NCI-H1436 treated with DMSO at 0.1 percent for 48 hours (cell line): ENCODE measurements around the gene MBP.
"Not testable (repeated sequence)": the region's sequence is repeated elsewhere in the genome, so short reads cannot be mapped to it uniquely, and the experiment has no call there.

Source experiments
- DNase-seq: peaks from one replicate; lab custom pipeline; 2025; lab: John Stamatoyannopoulos, UW

MBP gene

GRCh38 chr18:77004555-77005380 is 127.8 kb downstream of the MBP start:
- DNase-seq: no peak

GRCh38 chr18:77003316-77003715 is 129.3 kb downstream of the MBP start:
- DNase-seq: no peak

GRCh38 chr18:77002496-77002895 is 130.1 kb downstream of the MBP start:
- no peak for DNase-seq

- no peak for DNase-seq
Measured at GRCh38 chr18:77001979-77002378, 130.6 kb downstream of the MBP start.

GRCh38 chr18:77001041-77001440 is 131.5 kb downstream of the MBP start:
- DNase-seq: no peak

GRCh38 chr18:77000527-77000926 is 132.1 kb downstream of the MBP start:
- DNase-seq: no peak

GRCh38 chr18:76999077-76999476 is 133.5 kb downstream of the MBP start:
- DNase-seq: no peak

- no peak for DNase-seq
Measured at GRCh38 chr18:76997951-76998808, 134.4 kb downstream of the MBP start.

GRCh38 chr18:76996429-76996828 is 136.2 kb downstream of the MBP start:
- no peak for DNase-seq

- DNase-seq: no peak
Measured at GRCh38 chr18:76995896-76996295, 136.7 kb downstream of the MBP start.

- no peak for DNase-seq
Measured at GRCh38 chr18:76994086-76994654, 138.4 kb downstream of the MBP start.

GRCh38 chr18:76993573-76993972 is 139.0 kb downstream of the MBP start:
- no peak for DNase-seq

GRCh38 chr18:76993085-76993382 is 139.5 kb downstream of the MBP start:
- no peak for DNase-seq

GRCh38 chr18:76992226-76993084 is 140.1 kb downstream of the MBP start:
- DNase-seq: no peak

- no peak for DNase-seq
Measured at GRCh38 chr18:76991021-76991688, 141.4 kb downstream of the MBP start.

- not testable (repeated sequence) for DNase-seq
Measured at GRCh38 chr18:76990343-76991020, 142.1 kb downstream of the MBP start.

GRCh38 chr18:76989647-76990190 is 142.9 kb downstream of the MBP start:
- DNase-seq: no peak

- no peak for DNase-seq
Measured at GRCh38 chr18:76988827-76989646, 143.5 kb downstream of the MBP start.

GRCh38 chr18:76988031-76988826 is 144.4 kb downstream of the MBP start:
- DNase-seq: no peak
